Activated CD8-positive, alpha-beta memory T cell treated with anti-CD3 and anti-CD28 coated beads, Interleukin-2, amount 50 U/mL, for 4 hours (primary cell): ENCODE measurements around the gene CEP192.
"Not testable (repeated sequence)": the region's sequence is repeated elsewhere in the genome, so short reads cannot be mapped to it uniquely, and the experiment has no call there.

Source experiments
- DNase-seq: peaks from one replicate; pipeline ENCODE4 v3.0.0-alpha.2; 2020

The CEP192 gene

GRCh38 chr18:12995424-12995823 is 4.3 kb downstream of the CEP192 start:
- DNase-seq, result no peak

DNA sequence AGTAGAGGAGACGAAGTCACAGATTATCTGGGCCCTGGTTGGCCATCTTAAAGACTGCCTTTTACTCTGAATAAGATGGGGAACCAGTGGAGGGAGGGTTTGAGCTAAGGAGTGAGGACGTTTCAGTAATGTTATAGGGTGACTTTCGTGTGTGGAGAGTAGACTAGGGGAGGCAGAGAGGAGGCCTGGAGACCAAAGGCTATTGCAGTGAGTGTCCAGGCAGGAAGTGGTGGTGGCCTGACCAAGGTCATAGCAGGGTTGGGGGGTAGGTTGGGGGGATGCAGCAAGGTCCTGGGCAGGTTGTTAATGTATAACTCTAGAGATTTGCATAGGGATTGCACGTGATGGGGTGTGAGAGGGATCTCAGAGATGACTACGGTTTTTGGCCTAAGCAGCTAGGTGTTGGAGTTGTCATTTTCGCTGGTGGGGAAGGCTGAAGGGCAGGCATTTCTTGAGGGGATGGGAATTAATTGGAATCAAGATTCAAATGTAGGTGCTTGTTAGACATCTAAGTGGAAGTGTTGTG is 4.9 kb downstream of the CEP192 start:
- no peak for DNase-seq

DNA sequence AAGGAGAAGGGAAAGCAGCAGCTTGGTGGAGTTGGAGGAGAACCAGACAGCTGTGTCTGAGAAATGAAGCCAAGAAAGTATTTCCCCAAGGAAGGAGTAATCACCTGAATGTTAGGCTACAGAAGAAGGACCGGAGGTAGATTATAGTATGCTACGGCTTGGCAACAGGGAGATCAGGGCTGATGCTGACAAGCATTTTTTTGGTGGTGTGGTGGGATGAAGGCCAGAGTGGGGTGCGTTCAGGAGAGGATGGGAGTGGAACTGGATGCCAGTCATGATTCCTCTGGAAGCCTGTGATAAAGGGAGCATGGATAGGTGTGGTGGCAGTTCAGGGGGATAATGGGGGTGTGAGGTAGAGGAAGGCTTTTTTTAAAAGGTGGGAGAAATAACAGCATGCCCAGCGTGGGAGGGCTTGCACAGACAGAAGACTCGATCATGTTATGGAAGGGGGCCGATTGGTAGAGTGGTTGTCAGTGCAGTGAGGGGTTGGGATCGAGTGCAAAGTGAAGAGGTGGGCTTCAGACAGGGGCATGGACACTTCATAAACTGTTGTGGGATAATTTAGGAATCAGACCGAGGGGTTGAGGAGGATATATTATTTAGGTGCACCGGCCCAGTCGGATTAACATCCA is 5.6 kb downstream of the CEP192 start:
- DNase-seq, result no peak

- DNase-seq, result not testable (repeated sequence)
Observed at GRCh38 chr18:12997330-12997729, 6.2 kb downstream of the CEP192 start.

GRCh38 chr18:12998332-12999060 is 7.3 kb downstream of the CEP192 start:
- DNase-seq, result no peak

- DNase-seq, result no peak
Observed at GRCh38 chr18:13003466-13003896, 12.3 kb downstream of the CEP192 start.

GRCh38 chr18:13004396-13004795 is 13.2 kb downstream of the CEP192 start:
- no peak for DNase-seq

DNA sequence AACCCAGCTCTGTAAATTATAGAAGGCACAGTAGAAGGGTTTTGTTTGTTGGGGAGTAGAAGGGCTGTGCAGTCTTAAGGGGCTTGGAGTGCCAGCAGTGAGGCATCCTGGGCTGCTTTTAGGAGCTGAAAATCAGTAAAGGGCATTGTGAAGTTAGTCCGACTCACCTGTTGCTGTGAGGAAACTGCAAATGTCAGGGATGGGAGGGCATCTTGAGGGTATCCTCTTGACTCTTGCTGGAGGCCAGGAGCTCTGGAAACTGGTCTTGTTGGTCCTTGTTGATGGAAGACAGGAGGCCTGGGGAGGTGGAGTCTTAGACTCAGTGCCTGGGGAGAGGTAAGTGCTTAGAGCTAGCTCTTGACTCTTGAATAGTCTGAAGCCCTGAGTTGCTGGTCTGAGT is 14.1 kb downstream of the CEP192 start:
- no peak for DNase-seq

GRCh38 chr18:13006531-13007247 is 15.5 kb downstream of the CEP192 start:
- DNase-seq, result no peak

DNA sequence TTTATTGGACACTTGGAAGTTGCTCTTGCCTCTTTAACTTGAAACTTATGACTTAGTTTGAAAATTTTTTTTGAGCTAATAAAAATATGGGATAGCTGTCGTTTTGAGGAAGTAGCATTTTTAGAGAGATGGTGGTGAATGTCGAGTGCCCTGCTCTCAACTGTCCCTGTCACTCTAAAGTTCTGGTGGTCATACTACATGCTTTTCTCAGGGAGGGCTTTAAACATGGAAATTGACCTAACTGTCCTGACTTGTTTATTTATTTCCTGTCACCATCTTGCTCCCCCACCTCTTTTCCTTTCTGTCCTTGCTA is 16.0 kb downstream of the CEP192 start:
- DNase-seq, result no peak

GRCh38 chr18:13011719-13012118 is 20.6 kb downstream of the CEP192 start:
- DNase-seq, result no peak

DNA sequence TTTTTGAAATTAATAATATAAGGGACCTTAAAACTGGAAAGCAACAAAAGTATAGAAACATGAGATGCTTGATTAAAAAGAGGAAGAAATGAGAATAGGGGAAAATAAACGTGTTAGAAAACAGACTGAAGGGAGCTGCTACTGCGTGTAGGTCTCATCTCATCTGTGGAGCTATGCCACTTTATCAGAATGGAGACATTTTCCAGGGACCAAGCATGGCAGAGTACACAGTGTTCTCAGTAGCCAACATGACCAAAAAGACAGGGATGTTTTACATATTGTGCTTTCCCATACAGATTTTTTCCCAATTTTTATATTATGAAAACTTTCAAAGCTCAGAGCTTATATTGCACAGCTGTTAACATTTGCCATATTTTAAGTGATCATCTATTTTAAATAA is 23.1 kb downstream of the CEP192 start:
- DNase-seq, result no peak

- DNase-seq, result no peak
Observed at GRCh38 chr18:13014818-13015217, 23.7 kb downstream of the CEP192 start.

- no peak for DNase-seq
Observed at GRCh38 chr18:13017247-13017875, 26.2 kb downstream of the CEP192 start.

- DNase-seq, result no peak
Observed at GRCh38 chr18:13018374-13018773, 27.2 kb downstream of the CEP192 start.

- no peak for DNase-seq
Observed at GRCh38 chr18:13019301-13019700, 28.1 kb downstream of the CEP192 start.

DNA sequence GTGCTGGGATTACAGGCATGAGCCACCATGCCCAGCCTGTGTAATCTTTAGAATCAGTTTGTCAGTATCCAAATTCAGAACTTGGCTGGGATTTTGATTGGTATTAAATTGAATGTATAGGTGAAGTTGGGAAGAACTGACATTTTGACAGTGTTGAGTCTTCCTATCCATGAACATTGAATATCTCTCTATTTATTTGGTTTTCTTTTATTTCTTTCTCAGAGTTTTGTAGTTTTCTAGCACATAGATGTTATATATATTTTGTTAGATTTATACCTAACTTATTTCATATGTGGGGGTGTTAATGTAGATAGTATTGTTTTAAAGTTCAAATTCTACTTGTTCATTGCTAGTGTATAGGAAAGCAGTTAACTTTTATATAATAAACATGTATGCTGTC is 31.5 kb downstream of the CEP192 start:
- no peak for DNase-seq

GRCh38 chr18:13025233-13025632 is 34.1 kb downstream of the CEP192 start:
- no peak for DNase-seq

- DNase-seq, result no peak
Observed at GRCh38 chr18:13026583-13027270, 35.6 kb downstream of the CEP192 start.

GRCh38 chr18:13028869-13029268 is 37.7 kb downstream of the CEP192 start:
- DNase-seq, result no peak

- DNase-seq, result no peak
Observed at GRCh38 chr18:13032173-13032572, 41.0 kb downstream of the CEP192 start.

GRCh38 chr18:13035249-13035914 is 44.2 kb downstream of the CEP192 start:
- DNase-seq, result no peak
